Natural killer cell (primary cell): ENCODE measurements around the gene TMSB15C. TPM values are rescaled to one million over a fixed set of nuclear protein-coding genes. Genes with fewer than 3 reads are reported as not detected.

Source experiments
- ATAC-seq, 3 donors: fragments of 150-1000 bp in 2 of 3; fragments of 200-7000 bp in 1 of 3; cut with Tn5 transposase; 1 replicate in 1 of 3; 2 replicates in 2 of 3; pipeline ENCODE4 v1.10.0; 2021; ENCODE audit warnings: mild to moderate bottlenecking in 2 of 3, moderate library complexity in 2 of 3
- DNase-seq, 2 donors: peaks; one replicate each; pipeline versions ENCODE4 v3.0.0 to v3.0.0-alpha.2; 2013 to 2021; ENCODE audit warnings: mixed read lengths in 1 of 2
- H3K27ac ChIP-seq: one replicate; pipeline ENCODE4 v1.5.1; 2013; ENCODE audit warnings: mild to moderate bottlenecking, low read length
- H3K27me3 ChIP-seq: one replicate; pipeline ENCODE4 v1.6.1; 2013; ENCODE audit warnings: low read length; ENCODE audit not compliant: control insufficient read depth, insufficient read depth
- H3K36me3 ChIP-seq: one replicate; pipeline ENCODE4 v1.6.1; 2013; ENCODE audit warnings: low read length; ENCODE audit not compliant: control insufficient read depth, insufficient read depth
- H3K4me1 ChIP-seq: one replicate; pipeline ENCODE4 v1.6.1; 2013; ENCODE audit warnings: low read length; ENCODE audit not compliant: control insufficient read depth, insufficient read depth
- H3K4me3 ChIP-seq: one replicate; pipeline ENCODE4 v1.5.1; 2013; ENCODE audit warnings: low read length
- H3K9me3 ChIP-seq: one replicate; pipeline ENCODE4 v1.6.1; 2013; ENCODE audit warnings: low read length; ENCODE audit not compliant: control insufficient read depth, insufficient read depth
- H3K27ac Mint-ChIP-seq, 2 donors: one replicate each; pipeline ENCODE4 v1.8.0; 2022; ENCODE audit warnings: mild to moderate bottlenecking in 2 of 2, mixed read lengths in 2 of 2, moderate library complexity in 1 of 2
- H3K27me3 Mint-ChIP-seq, 2 donors: one replicate each; pipeline ENCODE4 v1.8.0; 2022; ENCODE audit warnings: low read depth in 2 of 2, mixed read lengths in 2 of 2
- H3K36me3 Mint-ChIP-seq: one replicate; pipeline ENCODE4 v1.8.0; 2022; ENCODE audit warnings: mixed read lengths
- H3K4me1 Mint-ChIP-seq, 2 donors: one replicate each; pipeline ENCODE4 v1.8.0; 2022; ENCODE audit warnings: mixed read lengths in 2 of 2
- H3K4me3 Mint-ChIP-seq: one replicate; pipeline ENCODE4 v1.8.0; 2022; ENCODE audit warnings: mild to moderate bottlenecking, moderate library complexity, mixed read lengths
- H3K9me3 Mint-ChIP-seq, 2 donors: one replicate each; pipeline ENCODE4 v1.8.0; 2022; ENCODE audit warnings: mixed read lengths in 2 of 2
- CTCF ChIP-seq: fragments of 200-600 bp; IDR thresholded peaks from one replicate; pipeline ENCODE4 v1.8.0; 2022; ENCODE audit warnings: antibody characterized with exemption
- WGBS: methylation state at CpG from one replicate; pipeline ENCODE4 v1.1.7; 2013; ENCODE audit warnings: missing lambda C conversion rate; ENCODE audit not compliant: insufficient coverage; 5-methylcytosine and 5-hydroxymethylcytosine counted together
- intact Hi-C: fragments of 100-400 bp; cut with micrococcal nuclease; formaldehyde crosslinking; loops from one replicate; pipeline ENCODE4 v1.14.2; 2022
- total RNA-seq, 4 donors: library from RNA; stranded (reverse); fragments of 120-200 nt in 1 of 4; gene quantifications; one replicate each; pipeline versions ENCODE4 v1.2.3 to v1.2.4, GENCODE V29; 2013 to 2022

The TMSB15C gene
- total RNA-seq, 3 donors from 2014 or later (not counting 1 experiment from before 2014, with no cell fraction given): 2.0 to 4.1 (median 2.5) TPM

GRCh38 chrX:104047171-104047570, 28.9 kb downstream of the TMSB15C start:
- intact Hi-C loops: no loop called here
- DNase-seq (no peak), ATAC-seq (no peak)
- Histone ChIP-seq H3K27me3 (no peaks in the 10 kb centered on the region), H3K4me3 (no peak overlapping the region), H3K9me3 (no peaks in the 10 kb centered on the region), H3K27ac (no peak overlapping the region), H3K36me3 (no peaks in the 10 kb centered on the region), H3K4me1 (no peaks in the 10 kb centered on the region)
- Mint-ChIP-seq H3K27me3 (peaks cover 6 to 37% of the 10 kb centered on the region in 2 donors), H3K9me3 (no peaks in the 10 kb centered on the region), H3K4me1 (no peaks in the 10 kb centered on the region), H3K36me3 (no peaks in the 10 kb centered on the region), H3K4me3 (no peak overlapping the region), H3K27ac (no peak overlapping the region)
- WGBS: 94% methylated on average over 13 of the region's 13 CpGs
- TF ChIP-seq CTCF: no peak

- H3K36me3 ChIP-seq: no peaks in the 10 kb centered on the region
- no peaks in the 10 kb centered on the region for H3K9me3 Mint-ChIP-seq
- H3K4me3 Mint-ChIP-seq: no peak overlapping the region
- H3K27ac ChIP-seq: no peak overlapping the region
- no peak for TF ChIP-seq CTCF
- no peaks in the 10 kb centered on the region for H3K27me3 ChIP-seq
- H3K36me3 Mint-ChIP-seq: no peaks in the 10 kb centered on the region
- no peak for ATAC-seq
- H3K4me1 Mint-ChIP-seq: no peaks in the 10 kb centered on the region
- H3K4me3 ChIP-seq: no peak overlapping the region
- H3K27ac Mint-ChIP-seq: no peak overlapping the region
- 87% methylated on average over 5 of the region's 5 CpGs for WGBS
- DNase-seq: no peak
- H3K9me3 ChIP-seq: no peaks in the 10 kb centered on the region
- peaks cover 6 to 38% of the 10 kb centered on the region in 2 donors for H3K27me3 Mint-ChIP-seq
- intact Hi-C loops: no loop called here
- no peaks in the 10 kb centered on the region for H3K4me1 ChIP-seq
Observed at GRCh38 chrX:104045642-104046041, 30.4 kb downstream of the TMSB15C start.

GRCh38 chrX:104041003-104041402, 35.0 kb downstream of the TMSB15C start:
- H3K27me3 Mint-ChIP-seq: peaks cover 6 to 36% of the 10 kb centered on the region in 2 donors

More at GRCh38 chrX:104041003-104041402, 35.0 kb downstream of the TMSB15C start:
- Histone ChIP-seq H3K9me3 (no peaks in the 10 kb centered on the region), H3K4me3 (no peak overlapping the region), H3K27ac (no peak overlapping the region), H3K36me3 (no peaks in the 10 kb centered on the region), H3K27me3 (no peaks in the 10 kb centered on the region), H3K4me1 (no peaks in the 10 kb centered on the region)
- Mint-ChIP-seq H3K9me3 (no peaks in the 10 kb centered on the region), H3K27ac (no peak overlapping the region), H3K4me1 (no peaks in the 10 kb centered on the region), H3K36me3 (no peaks in the 10 kb centered on the region), H3K4me3 (no peak overlapping the region)
- ATAC-seq (no peak), DNase-seq (no peak)
- WGBS: 96% methylated on average over 2 of the region's 4 CpGs
- intact Hi-C loops: no loop called here
- TF ChIP-seq CTCF: no peak
